ENCODE results near the gene STRBP.

Gene STRBP

GRCh38 chr9:123120953-123121352 lies 147.4 kb downstream of the STRBP start:
- no peak for DNase-seq

- peak; percentile 39 for DNase-seq
These were observed 148.3 kb downstream of the STRBP start for GRCh38 chr9:123120131-123120530.

- DNase-seq, result no peak
These were observed 148.8 kb downstream of the STRBP start for GRCh38 chr9:123119566-123119965.

GRCh38 chr9:123116036-123116435 lies 152.3 kb downstream of the STRBP start:
- DNase-seq, result no peak

GRCh38 chr9:123115146-123115913 lies 153.1 kb downstream of the STRBP start:
- no peak for DNase-seq

- DNase-seq, result no peak
These were observed 155.2 kb downstream of the STRBP start for GRCh38 chr9:123113185-123113584.

GRCh38 chr9:123112015-123112975 lies 156.1 kb downstream of the STRBP start:
- no peak for DNase-seq

GRCh38 chr9:123111427-123112014 lies 156.9 kb downstream of the STRBP start:
- no peak for DNase-seq

GRCh38 chr9:123109540-123110279 lies 158.7 kb downstream of the STRBP start:
- no peak for DNase-seq

- no peak for DNase-seq
These were observed 159.4 kb downstream of the STRBP start for GRCh38 chr9:123108976-123109375.

GRCh38 chr9:123107639-123108285 lies 160.6 kb downstream of the STRBP start:
- no peak for DNase-seq

GRCh38 chr9:123105490-123105889 lies 162.9 kb downstream of the STRBP start:
- no peak for DNase-seq

GRCh38 chr9:123104807-123105206 lies 163.6 kb downstream of the STRBP start:
- DNase-seq, result no peak

GRCh38 chr9:123102375-123103113 lies 165.8 kb downstream of the STRBP start:
- no peak for DNase-seq

- no peak for DNase-seq
These were observed 168.8 kb downstream of the STRBP start for GRCh38 chr9:123099548-123099947.

- no peak for DNase-seq
These were observed 169.3 kb downstream of the STRBP start for GRCh38 chr9:123099042-123099441.

GRCh38 chr9:123098096-123098459 lies 170.3 kb downstream of the STRBP start:
- no peak for DNase-seq

- no peak for DNase-seq
These were observed 170.8 kb downstream of the STRBP start for GRCh38 chr9:123097430-123098095.

GRCh38 chr9:123096987-123097386 lies 171.4 kb downstream of the STRBP start:
- DNase-seq, result no peak

- no peak for DNase-seq
These were observed 175.2 kb downstream of the STRBP start for GRCh38 chr9:123093141-123093540.

GRCh38 chr9:123091459-123091858 lies 176.9 kb downstream of the STRBP start:
- no peak for DNase-seq
